ENCODE measurements around the gene PROX1.

- TF ChIP-seq, protein P1, sequence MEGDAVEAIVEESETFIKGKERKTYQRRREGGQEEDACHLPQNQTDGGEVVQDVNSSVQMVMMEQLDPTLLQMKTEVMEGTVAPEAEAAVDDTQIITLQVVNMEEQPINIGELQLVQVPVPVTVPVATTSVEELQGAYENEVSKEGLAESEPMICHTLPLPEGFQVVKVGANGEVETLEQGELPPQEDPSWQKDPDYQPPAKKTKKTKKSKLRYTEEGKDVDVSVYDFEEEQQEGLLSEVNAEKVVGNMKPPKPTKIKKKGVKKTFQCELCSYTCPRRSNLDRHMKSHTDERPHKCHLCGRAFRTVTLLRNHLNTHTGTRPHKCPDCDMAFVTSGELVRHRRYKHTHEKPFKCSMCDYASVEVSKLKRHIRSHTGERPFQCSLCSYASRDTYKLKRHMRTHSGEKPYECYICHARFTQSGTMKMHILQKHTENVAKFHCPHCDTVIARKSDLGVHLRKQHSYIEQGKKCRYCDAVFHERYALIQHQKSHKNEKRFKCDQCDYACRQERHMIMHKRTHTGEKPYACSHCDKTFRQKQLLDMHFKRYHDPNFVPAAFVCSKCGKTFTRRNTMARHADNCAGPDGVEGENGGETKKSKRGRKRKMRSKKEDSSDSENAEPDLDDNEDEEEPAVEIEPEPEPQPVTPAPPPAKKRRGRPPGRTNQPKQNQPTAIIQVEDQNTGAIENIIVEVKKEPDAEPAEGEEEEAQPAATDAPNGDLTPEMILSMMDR (IDR thresholded peaks at IDR 0.05), result no peak
- TF ChIP-seq POLR2A (IDR thresholded peaks at IDR 0.05) (no peak), POLR2AphosphoS5 (IDR thresholded peaks at IDR 0.05) (no peak)
These were observed 88.9 kb downstream of the PROX1 start for GRCh38 chr1:214076708-214077065.
